ENCODE data around the gene SF3B3.
A peak's percentile ranks its signal among the peaks of the same experiment; 100 is the strongest.

The SF3B3 gene

GRCh38 chr16:70523743-70524398 is at the start of gene SF3B3:
Gene SF3B3 (plus strand): TSS chr16:70523816. CDS start chr16:70526657, 2,841 bp downstream.
- Mint-ChIP-seq H3K9me3 (no peaks in the 10 kb centered on the region), H3K4me1 (ENCODE audit: low read depth) (peaks cover 44% of the 10 kb centered on the region), H3K4me3 (peak within 1 kb of the TSS; percentile 96), H3K27me3 (ENCODE audit: low read depth) (no peaks in the 10 kb centered on the region), H3K27ac (peak within 1 kb of the TSS; percentile 98), H3K36me3 (ENCODE audit: low read depth) (peaks cover 40% of the 10 kb centered on the region)

GRCh38 chr16:70474320-70475053 is 49.1 kb upstream of the SF3B3 start:
- H3K4me3 Mint-ChIP-seq: no peak overlapping the region
- peaks cover 7% of the 10 kb centered on the region for H3K36me3 Mint-ChIP-seq (ENCODE audit: low read depth)
- no peaks in the 10 kb centered on the region for H3K9me3 Mint-ChIP-seq
- peaks cover 14% of the 10 kb centered on the region for H3K4me1 Mint-ChIP-seq (ENCODE audit: low read depth)
- no peaks in the 10 kb centered on the region for H3K27me3 Mint-ChIP-seq (ENCODE audit: low read depth)
- no peak overlapping the region for H3K27ac Mint-ChIP-seq

GRCh38 chr16:70475054-70475871 is 48.4 kb upstream of the SF3B3 start:
- H3K4me3 Mint-ChIP-seq: no peak overlapping the region
- H3K27ac Mint-ChIP-seq: no peak overlapping the region
- H3K27me3 Mint-ChIP-seq (ENCODE audit: low read depth): no peaks in the 10 kb centered on the region
- H3K4me1 Mint-ChIP-seq (ENCODE audit: low read depth): peaks cover 14% of the 10 kb centered on the region
- peaks cover 7% of the 10 kb centered on the region for H3K36me3 Mint-ChIP-seq (ENCODE audit: low read depth)
- H3K9me3 Mint-ChIP-seq: no peaks in the 10 kb centered on the region

- H3K4me1 Mint-ChIP-seq (ENCODE audit: low read depth): peaks cover 14% of the 10 kb centered on the region
- peak overlapping the region; percentile 82 for H3K27ac Mint-ChIP-seq
- no peak overlapping the region for H3K4me3 Mint-ChIP-seq
Observed at GRCh38 chr16:70476272-70477020, 47.2 kb upstream of the SF3B3 start.

GRCh38 chr16:70478169-70478568 is 45.4 kb upstream of the SF3B3 start:
- Mint-ChIP-seq H3K4me3 (no peak overlapping the region), H3K4me1 (ENCODE audit: low read depth) (peaks cover 14% of the 10 kb centered on the region), H3K9me3 (no peaks in the 10 kb centered on the region), H3K36me3 (ENCODE audit: low read depth) (peaks cover 15% of the 10 kb centered on the region), H3K27me3 (ENCODE audit: low read depth) (no peaks in the 10 kb centered on the region), H3K27ac (peak overlapping the region; percentile 59)

More at GRCh38 chr16:70476272-70477020, 47.2 kb upstream of the SF3B3 start:
- Mint-ChIP-seq H3K27me3 (ENCODE audit: low read depth) (no peaks in the 10 kb centered on the region), H3K9me3 (no peaks in the 10 kb centered on the region), H3K36me3 (ENCODE audit: low read depth) (peaks cover 9% of the 10 kb centered on the region)

- Mint-ChIP-seq H3K4me3 (no peak overlapping the region), H3K9me3 (no peaks in the 10 kb centered on the region), H3K27me3 (ENCODE audit: low read depth) (no peaks in the 10 kb centered on the region), H3K27ac (no peak overlapping the region), H3K4me1 (ENCODE audit: low read depth) (peaks cover 14% of the 10 kb centered on the region), H3K36me3 (ENCODE audit: low read depth) (peaks cover 15% of the 10 kb centered on the region)
Observed at GRCh38 chr16:70478912-70479341, 44.7 kb upstream of the SF3B3 start.

- H3K27me3 Mint-ChIP-seq (ENCODE audit: low read depth): no peaks in the 10 kb centered on the region
- H3K9me3 Mint-ChIP-seq: no peaks in the 10 kb centered on the region
- H3K36me3 Mint-ChIP-seq (ENCODE audit: low read depth): peaks cover 15% of the 10 kb centered on the region
- H3K4me3 Mint-ChIP-seq: no peak overlapping the region
- H3K27ac Mint-ChIP-seq: no peak overlapping the region
- H3K4me1 Mint-ChIP-seq (ENCODE audit: low read depth): peaks cover 14% of the 10 kb centered on the region
Observed at GRCh38 chr16:70480127-70481105, 43.2 kb upstream of the SF3B3 start.

GRCh38 chr16:70481929-70482536 is 41.6 kb upstream of the SF3B3 start:
- Mint-ChIP-seq H3K9me3 (no peaks in the 10 kb centered on the region), H3K4me3 (no peak overlapping the region), H3K27me3 (ENCODE audit: low read depth) (no peaks in the 10 kb centered on the region), H3K27ac (no peak overlapping the region), H3K4me1 (ENCODE audit: low read depth) (peaks cover 8% of the 10 kb centered on the region), H3K36me3 (ENCODE audit: low read depth) (peaks cover 15% of the 10 kb centered on the region)

- Mint-ChIP-seq H3K9me3 (no peaks in the 10 kb centered on the region), H3K27me3 (ENCODE audit: low read depth) (no peaks in the 10 kb centered on the region), H3K36me3 (ENCODE audit: low read depth) (peaks cover 15% of the 10 kb centered on the region), H3K4me3 (no peak overlapping the region), H3K4me1 (ENCODE audit: low read depth) (peaks cover 8% of the 10 kb centered on the region), H3K27ac (no peak overlapping the region)
Observed at GRCh38 chr16:70482624-70483023, 41.0 kb upstream of the SF3B3 start.

- no peak overlapping the region for H3K4me3 Mint-ChIP-seq
- H3K27ac Mint-ChIP-seq: peak overlapping the region; percentile 9
- no peaks in the 10 kb centered on the region for H3K9me3 Mint-ChIP-seq
- peaks cover 4% of the 10 kb centered on the region for H3K4me1 Mint-ChIP-seq (ENCODE audit: low read depth)
- no peaks in the 10 kb centered on the region for H3K27me3 Mint-ChIP-seq (ENCODE audit: low read depth)
- H3K36me3 Mint-ChIP-seq (ENCODE audit: low read depth): peaks cover 13% of the 10 kb centered on the region
Observed at GRCh38 chr16:70483426-70483825, 40.2 kb upstream of the SF3B3 start.

GRCh38 chr16:70484867-70485266 is 38.7 kb upstream of the SF3B3 start:
- Mint-ChIP-seq H3K27me3 (ENCODE audit: low read depth) (no peaks in the 10 kb centered on the region), H3K27ac (no peak overlapping the region)

GRCh38 chr16:70490261-70490660 is 33.4 kb upstream of the SF3B3 start:
- H3K36me3 Mint-ChIP-seq (ENCODE audit: low read depth): peaks cover 24% of the 10 kb centered on the region
- H3K9me3 Mint-ChIP-seq: no peaks in the 10 kb centered on the region
- H3K27ac Mint-ChIP-seq: no peak overlapping the region
- no peaks in the 10 kb centered on the region for H3K27me3 Mint-ChIP-seq (ENCODE audit: low read depth)
- no peak overlapping the region for H3K4me3 Mint-ChIP-seq
- H3K4me1 Mint-ChIP-seq (ENCODE audit: low read depth): peaks cover 11% of the 10 kb centered on the region

More at GRCh38 chr16:70484867-70485266, 38.7 kb upstream of the SF3B3 start:
- Mint-ChIP-seq H3K9me3 (no peaks in the 10 kb centered on the region), H3K4me3 (no peak overlapping the region), H3K36me3 (ENCODE audit: low read depth) (peaks cover 14% of the 10 kb centered on the region), H3K4me1 (ENCODE audit: low read depth) (no peaks in the 10 kb centered on the region)

GRCh38 chr16:70493802-70494201 is 29.8 kb upstream of the SF3B3 start:
- Mint-ChIP-seq H3K27me3 (ENCODE audit: low read depth) (no peaks in the 10 kb centered on the region), H3K27ac (no peak overlapping the region), H3K4me3 (no peak overlapping the region), H3K9me3 (no peaks in the 10 kb centered on the region), H3K36me3 (ENCODE audit: low read depth) (peaks cover 22% of the 10 kb centered on the region), H3K4me1 (ENCODE audit: low read depth) (peaks cover 11% of the 10 kb centered on the region)

Measured in T-helper 1 cell treated with Interleukin-12 subunit alpha and Interleukin-12 subunit beta and Interleukin-4 antibody, amounts not matched to agents 30 μg/mL and 1 μg/mL, for 36 hours (primary cell).